Activated CD4-positive, alpha-beta T cell treated with anti-CD3 and anti-CD28 coated beads, Interleukin-2, amount 50 U/mL, for 4 hours (primary cell): ENCODE measurements around the gene CIBAR2.

ENCODE experiments used
- DNase-seq, 2 experiments: peaks; one replicate each; pipeline ENCODE4 v3.0.0-alpha.2; 2020

CIBAR2 gene

GRCh38 chr16:85101956-85102630 is 10.2 kb downstream of the CIBAR2 start:
- no peak for DNase-seq

GRCh38 chr16:85100265-85100664 is 12.0 kb downstream of the CIBAR2 start:
- no peak for DNase-seq

GRCh38 chr16:85098565-85098964 is 13.7 kb downstream of the CIBAR2 start:
- DNase-seq: no peak

GRCh38 chr16:85096921-85097320 is 15.4 kb downstream of the CIBAR2 start:
- DNase-seq: no peak

GRCh38 chr16:85094812-85095211 is 17.5 kb downstream of the CIBAR2 start:
- DNase-seq: no peak

- DNase-seq: no peak
Observed at GRCh38 chr16:85094176-85094805, 18.0 kb downstream of the CIBAR2 start.

- no peak for DNase-seq
Observed at GRCh38 chr16:85093705-85094104, 18.6 kb downstream of the CIBAR2 start.

GRCh38 chr16:85092851-85093250 is 19.4 kb downstream of the CIBAR2 start:
- DNase-seq: no peak

GRCh38 chr16:85092309-85092708 is 20.0 kb downstream of the CIBAR2 start:
- DNase-seq: no peak

- DNase-seq: no peak
Observed at GRCh38 chr16:85091522-85091910, 20.8 kb downstream of the CIBAR2 start.

- DNase-seq: no peak
Observed at GRCh38 chr16:85090873-85091521, 21.3 kb downstream of the CIBAR2 start.

- DNase-seq: no peak
Observed at GRCh38 chr16:85090181-85090580, 22.1 kb downstream of the CIBAR2 start.

GRCh38 chr16:85089525-85089924 is 22.7 kb downstream of the CIBAR2 start:
- DNase-seq: no peak

GRCh38 chr16:85088570-85089199 is 23.6 kb downstream of the CIBAR2 start:
- no peak for DNase-seq

GRCh38 chr16:85087899-85088569 is 24.2 kb downstream of the CIBAR2 start:
- DNase-seq: no peak

- DNase-seq: peak; percentile 81 to 83
Observed at GRCh38 chr16:85086347-85087291, 25.7 kb downstream of the CIBAR2 start.

- no peak for DNase-seq
Observed at GRCh38 chr16:85085721-85086120, 26.6 kb downstream of the CIBAR2 start.

- DNase-seq: no peak
Observed at GRCh38 chr16:85084841-85085510, 27.3 kb downstream of the CIBAR2 start.

- DNase-seq: no peak
Observed at GRCh38 chr16:85083051-85083639, 29.1 kb downstream of the CIBAR2 start.

- DNase-seq: no peak
Observed at GRCh38 chr16:85082173-85083050, 29.9 kb downstream of the CIBAR2 start.
